Measurements from ENCODE around the gene SDC3. TPM values are rescaled to one million over a fixed set of nuclear protein-coding genes. Genes with fewer than 3 reads are reported as not detected.
A peak's percentile ranks its signal among the peaks of the same experiment; 100 is the strongest.

The SDC3 gene
- total RNA-seq, 4 donors from 2014 or later, result 44.1 to 101 (median 56.5) TPM

DNA sequence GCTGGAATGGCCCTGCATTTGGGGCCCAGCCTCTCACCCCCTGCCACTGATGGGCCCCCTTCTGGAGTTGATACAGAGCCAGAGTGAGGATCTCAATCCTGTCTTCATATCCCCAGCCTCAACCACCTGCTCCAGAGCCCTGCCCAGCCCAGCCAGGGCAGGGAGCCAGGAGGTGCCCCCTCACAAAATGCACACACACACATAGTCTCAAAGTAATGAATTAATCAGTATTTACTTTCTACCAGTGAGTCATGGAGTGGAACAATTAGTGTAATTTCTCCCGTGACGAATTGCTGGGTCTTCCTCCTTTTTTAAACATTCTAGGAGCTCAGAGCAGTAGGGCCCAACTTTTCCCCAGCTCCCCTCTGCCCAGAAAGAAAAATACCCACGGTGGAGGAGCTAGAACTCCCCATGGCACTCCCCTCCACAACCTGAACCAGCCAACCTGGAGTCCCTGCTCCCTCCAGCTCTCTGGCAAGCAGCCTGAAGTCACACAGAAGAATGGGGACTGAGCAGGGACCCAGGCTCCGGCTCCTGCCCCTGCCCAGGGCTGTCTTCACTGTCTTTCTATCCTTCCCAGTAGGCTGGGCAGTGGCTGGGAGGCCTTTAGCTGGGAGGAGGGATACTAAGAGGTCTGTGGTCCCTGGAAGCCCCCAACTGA is 29.3 kb downstream of the SDC3 start:
- no peaks in the 10 kb centered on the region for H3K9me3 ChIP-seq
- WGBS, result 41% methylated on average over 4 of the region's 4 CpGs
- H3K27me3 ChIP-seq, result no peaks in the 10 kb centered on the region
- no peak for DNase-seq (ENCODE audit: extremely low spot score)
- no peak overlapping the region for H3K4me3 ChIP-seq
- intact Hi-C loops (cut with DNase I), result no loop called here
- H3K4me1 ChIP-seq, result peaks cover 31 to 90% (median 80%) of the 10 kb centered on the region in 4 donors
- TF ChIP-seq EP300 (IDR thresholded peaks at IDR 0.05) (no peak), POLR2A (IDR thresholded peaks at IDR 0.05; ENCODE audit: low read depth) (no peak), POLR2AphosphoS5 (IDR thresholded peaks at IDR 0.05) (no peak)
- TF ChIP-seq, protein P1, sequence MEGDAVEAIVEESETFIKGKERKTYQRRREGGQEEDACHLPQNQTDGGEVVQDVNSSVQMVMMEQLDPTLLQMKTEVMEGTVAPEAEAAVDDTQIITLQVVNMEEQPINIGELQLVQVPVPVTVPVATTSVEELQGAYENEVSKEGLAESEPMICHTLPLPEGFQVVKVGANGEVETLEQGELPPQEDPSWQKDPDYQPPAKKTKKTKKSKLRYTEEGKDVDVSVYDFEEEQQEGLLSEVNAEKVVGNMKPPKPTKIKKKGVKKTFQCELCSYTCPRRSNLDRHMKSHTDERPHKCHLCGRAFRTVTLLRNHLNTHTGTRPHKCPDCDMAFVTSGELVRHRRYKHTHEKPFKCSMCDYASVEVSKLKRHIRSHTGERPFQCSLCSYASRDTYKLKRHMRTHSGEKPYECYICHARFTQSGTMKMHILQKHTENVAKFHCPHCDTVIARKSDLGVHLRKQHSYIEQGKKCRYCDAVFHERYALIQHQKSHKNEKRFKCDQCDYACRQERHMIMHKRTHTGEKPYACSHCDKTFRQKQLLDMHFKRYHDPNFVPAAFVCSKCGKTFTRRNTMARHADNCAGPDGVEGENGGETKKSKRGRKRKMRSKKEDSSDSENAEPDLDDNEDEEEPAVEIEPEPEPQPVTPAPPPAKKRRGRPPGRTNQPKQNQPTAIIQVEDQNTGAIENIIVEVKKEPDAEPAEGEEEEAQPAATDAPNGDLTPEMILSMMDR (IDR thresholded peaks at IDR 0.05), result no peak
- peak overlapping the region; percentile 75 to 94 (median 84) for H3K27ac ChIP-seq (replicated peaks in 1 of 4)
- peaks cover 4 to 25% (median 17%) of the 10 kb centered on the region in 4 donors for H3K36me3 ChIP-seq

DNA sequence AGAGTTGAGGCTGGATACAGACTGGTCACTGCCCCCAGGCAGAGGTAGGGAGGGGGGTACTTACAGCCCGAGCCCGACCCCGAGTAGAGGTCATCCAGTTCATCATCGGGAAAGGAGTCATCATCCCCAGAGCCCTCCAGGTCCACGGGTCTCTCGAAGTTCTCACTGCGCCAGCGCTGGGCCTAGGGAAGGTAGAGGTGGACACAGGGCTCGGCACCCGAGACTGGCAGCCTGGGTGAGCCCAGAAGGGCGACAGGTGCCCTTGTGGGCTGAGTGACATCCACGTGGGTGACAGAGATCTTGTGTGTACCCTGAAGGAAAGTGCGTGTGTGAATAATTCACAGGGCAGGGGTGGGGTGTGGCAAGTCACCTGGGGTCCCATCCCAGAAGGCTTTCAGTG is 30.0 kb downstream of the SDC3 start:
- Histone ChIP-seq H3K27ac (replicated peaks in 1 of 4) (peak overlapping the region; percentile 75 to 94 (median 84)), H3K36me3 (peaks cover 10 to 32% (median 24%) of the 10 kb centered on the region in 4 donors), H3K27me3 (no peaks in the 10 kb centered on the region), H3K4me1 (peaks cover 31 to 84% (median 73%) of the 10 kb centered on the region in 4 donors), H3K9me3 (no peaks in the 10 kb centered on the region), H3K4me3 (no peak overlapping the region)
- TF ChIP-seq EP300 (IDR thresholded peaks at IDR 0.05) (no peak), POLR2A (IDR thresholded peaks at IDR 0.05; ENCODE audit: low read depth) (no peak), POLR2AphosphoS5 (IDR thresholded peaks at IDR 0.05) (no peak)
- TF ChIP-seq, protein P1 (IDR thresholded peaks at IDR 0.05), result no peak
- DNase-seq (ENCODE audit: extremely low spot score), result no peak
- intact Hi-C loops (cut with DNase I), result no loop called here
- 60% methylated on average over 1 of the region's 13 CpGs for WGBS

DNA sequence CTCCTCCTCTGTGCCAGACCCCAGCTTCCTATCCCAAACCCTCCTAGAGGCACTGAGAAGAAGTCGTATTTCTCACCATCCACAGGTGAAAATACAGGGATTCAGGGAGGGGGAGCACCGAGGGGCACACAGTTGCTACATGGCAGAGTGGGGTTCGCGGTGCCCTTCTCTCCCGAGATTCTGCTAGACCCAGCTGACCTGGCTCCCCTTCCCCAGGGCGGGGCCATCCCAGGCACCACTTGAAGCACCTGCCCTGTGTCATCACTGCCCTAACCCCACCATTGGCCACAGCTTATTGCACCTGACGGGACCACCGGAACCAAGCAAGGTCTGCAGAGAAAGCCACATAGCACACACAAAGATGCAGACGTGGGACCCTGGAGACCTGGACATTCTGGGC is 30.5 kb downstream of the SDC3 start:
- Histone ChIP-seq H3K36me3 (peaks cover 15 to 37% (median 29%) of the 10 kb centered on the region in 4 donors), H3K4me1 (peaks cover 31 to 78% (median 67%) of the 10 kb centered on the region in 4 donors), H3K27me3 (no peaks in the 10 kb centered on the region), H3K27ac (replicated peaks in 1 of 4) (peak overlapping the region; percentile 75 to 94 (median 84)), H3K9me3 (peaks cover 0 to 3% (median 2%) of the 10 kb centered on the region in 4 donors), H3K4me3 (no peak overlapping the region)
- DNase-seq (ENCODE audit: extremely low spot score), result no peak
- 84% methylated on average over 6 of the region's 9 CpGs for WGBS
- intact Hi-C loops (cut with DNase I), result no loop called here
- no peak for TF ChIP-seq POLR2AphosphoS5 (IDR thresholded peaks at IDR 0.05)
- TF ChIP-seq, protein P1 (IDR thresholded peaks at IDR 0.05), result no peak
- no peak for TF ChIP-seq EP300 (IDR thresholded peaks at IDR 0.05)
- no peak for TF ChIP-seq POLR2A (IDR thresholded peaks at IDR 0.05; ENCODE audit: low read depth)

DNA sequence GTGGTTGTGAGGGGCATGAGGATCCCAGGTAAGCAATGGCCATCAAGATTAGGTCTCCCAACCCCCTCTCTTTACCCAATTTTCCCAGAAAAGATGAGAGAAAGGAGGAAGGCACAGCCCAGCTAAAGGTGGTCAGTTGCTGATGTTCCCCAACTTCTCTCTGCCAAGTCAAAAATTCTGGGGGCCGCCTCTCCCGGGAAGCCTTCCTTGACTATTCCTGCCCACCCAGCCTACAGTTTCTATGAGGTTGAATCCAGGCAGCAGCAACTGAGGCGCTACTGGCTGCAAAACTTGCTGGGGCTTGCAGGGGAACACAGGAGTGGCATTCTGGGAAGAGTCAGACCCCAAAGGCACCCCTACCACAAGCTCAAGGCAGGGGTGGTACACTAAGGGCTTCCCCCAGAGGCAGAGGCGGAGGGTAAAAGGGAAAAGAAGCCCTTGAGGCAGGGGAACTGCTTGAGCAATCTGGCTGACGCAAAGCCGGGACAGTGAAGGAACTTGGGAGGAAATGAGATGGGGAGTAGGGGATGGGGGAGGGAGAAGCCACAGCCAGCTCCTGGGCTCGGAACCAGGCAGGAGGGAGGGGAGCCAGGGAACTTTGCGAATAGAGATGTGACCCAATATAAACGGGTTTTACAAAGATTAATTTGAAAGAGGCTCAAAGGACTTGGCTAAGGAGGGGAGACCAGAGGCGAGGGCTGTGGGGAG is 31.2 kb downstream of the SDC3 start:
- Histone ChIP-seq H3K27me3 (no peaks in the 10 kb centered on the region), H3K4me3 (peak overlapping the region in 2 of 4 donors; percentile 6 to 16), H3K9me3 (peaks cover 0 to 9% (median 6%) of the 10 kb centered on the region in 4 donors), H3K4me1 (peaks cover 31 to 72% (median 61%) of the 10 kb centered on the region in 4 donors), H3K36me3 (peaks cover 22 to 44% (median 36%) of the 10 kb centered on the region in 4 donors), H3K27ac (replicated peaks in 1 of 4) (peak overlapping the region; percentile 75 to 94 (median 84))
- no peak for DNase-seq (ENCODE audit: extremely low spot score)
- TF ChIP-seq POLR2AphosphoS5 (IDR thresholded peaks at IDR 0.05) (peak; percentile 58 to 61), EP300 (IDR thresholded peaks at IDR 0.05) (no peak)
- intact Hi-C loops (cut with DNase I), result no loop called here
- 29% methylated on average over 9 of the region's 10 CpGs for WGBS

All from esophagus muscularis mucosa (tissue), 4 donors.